ENCODE measurements around the gene C22orf23. TPM values are rescaled to one million over a fixed set of nuclear protein-coding genes. Genes with fewer than 3 reads are reported as not detected.

Gene C22orf23
- total RNA-seq, 1 donor = 0.72 TPM

DNA sequence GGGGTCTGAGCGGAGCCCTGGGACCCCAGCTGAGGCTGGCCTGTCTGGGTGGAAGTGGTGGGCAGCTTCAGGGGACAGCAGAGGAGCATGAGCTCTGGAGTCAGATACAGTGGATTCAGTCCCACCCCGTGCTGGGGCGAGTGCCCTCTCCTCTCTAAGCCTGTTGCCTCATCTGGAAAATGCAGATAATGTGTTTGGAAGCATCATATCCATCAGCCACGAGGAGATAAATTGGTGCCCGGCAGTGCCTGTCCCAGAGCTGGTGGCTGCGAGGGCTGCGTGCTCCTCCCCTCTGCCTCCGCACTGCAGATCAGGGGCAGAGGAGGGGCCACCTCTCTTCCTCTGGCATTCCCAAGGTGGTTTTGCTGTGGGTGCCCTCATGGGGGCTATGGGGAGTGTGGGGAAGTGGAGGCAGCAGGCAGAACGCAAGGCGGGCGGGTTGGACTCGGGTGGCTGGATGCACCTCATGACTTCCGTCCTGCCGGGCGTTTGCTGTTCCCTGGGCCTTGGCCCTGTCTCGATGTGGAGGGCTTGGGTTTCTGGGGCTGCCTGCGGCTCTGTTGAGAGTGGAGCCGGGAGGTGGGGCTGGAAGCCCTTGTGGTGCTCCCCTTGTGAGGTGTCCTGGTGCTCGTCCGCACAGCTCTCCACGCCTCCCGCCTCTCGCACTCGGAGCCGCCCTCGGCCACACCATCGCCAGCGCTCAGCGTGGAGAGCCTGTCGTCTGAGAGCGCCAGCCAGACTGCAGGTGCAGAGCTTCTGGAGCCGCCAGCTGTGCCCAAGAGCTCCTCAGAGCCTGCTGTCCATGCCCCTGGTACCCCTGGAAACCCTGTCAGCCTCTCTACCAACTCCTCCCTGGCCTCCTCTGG lies 26.4 kb downstream of the C22orf23 start:
- Histone ChIP-seq H3K79me2 (ENCODE audit: insufficient read depth, low read length) (peaks cover 11% of the 10 kb centered on the region), H4K20me1 (ENCODE audit: insufficient read depth, low read length) (peaks cover 22% of the 10 kb centered on the region), H3K27ac (ENCODE audit: low read depth, low read length) (no peak overlapping the region), H3K4me3 (ENCODE audit: insufficient read depth, low read length) (no peak overlapping the region), H3K36me3 (ENCODE audit: insufficient read depth, low read length) (peaks cover 50% of the 10 kb centered on the region), H3K9me3 (ENCODE audit: low read depth, low read length) (no peaks in the 10 kb centered on the region), H3K4me2 (ENCODE audit: insufficient read depth, low read length) (no peak overlapping the region), H3K4me1 (ENCODE audit: insufficient read depth, low read length) (no peaks in the 10 kb centered on the region), H2AFZ (ENCODE audit: low read length) (no peak overlapping the region), H3K27me3 (ENCODE audit: insufficient read depth, low read length) (no peaks in the 10 kb centered on the region)
- TF ChIP-seq, protein P1, sequence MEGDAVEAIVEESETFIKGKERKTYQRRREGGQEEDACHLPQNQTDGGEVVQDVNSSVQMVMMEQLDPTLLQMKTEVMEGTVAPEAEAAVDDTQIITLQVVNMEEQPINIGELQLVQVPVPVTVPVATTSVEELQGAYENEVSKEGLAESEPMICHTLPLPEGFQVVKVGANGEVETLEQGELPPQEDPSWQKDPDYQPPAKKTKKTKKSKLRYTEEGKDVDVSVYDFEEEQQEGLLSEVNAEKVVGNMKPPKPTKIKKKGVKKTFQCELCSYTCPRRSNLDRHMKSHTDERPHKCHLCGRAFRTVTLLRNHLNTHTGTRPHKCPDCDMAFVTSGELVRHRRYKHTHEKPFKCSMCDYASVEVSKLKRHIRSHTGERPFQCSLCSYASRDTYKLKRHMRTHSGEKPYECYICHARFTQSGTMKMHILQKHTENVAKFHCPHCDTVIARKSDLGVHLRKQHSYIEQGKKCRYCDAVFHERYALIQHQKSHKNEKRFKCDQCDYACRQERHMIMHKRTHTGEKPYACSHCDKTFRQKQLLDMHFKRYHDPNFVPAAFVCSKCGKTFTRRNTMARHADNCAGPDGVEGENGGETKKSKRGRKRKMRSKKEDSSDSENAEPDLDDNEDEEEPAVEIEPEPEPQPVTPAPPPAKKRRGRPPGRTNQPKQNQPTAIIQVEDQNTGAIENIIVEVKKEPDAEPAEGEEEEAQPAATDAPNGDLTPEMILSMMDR (IDR thresholded peaks at IDR 0.05; ENCODE audit: extremely low read depth, low read depth, low read length) = no peak
- DNase-seq (ENCODE audit: insufficient read length, low spot score, missing footprints) = peak; percentile 47

- peak; percentile 59 for DNase-seq (ENCODE audit: insufficient read length, low spot score, missing footprints)
- Histone ChIP-seq H3K79me2 (ENCODE audit: insufficient read depth, low read length) (peaks cover 11% of the 10 kb centered on the region), H3K36me3 (ENCODE audit: insufficient read depth, low read length) (peaks cover 48% of the 10 kb centered on the region), H3K4me3 (ENCODE audit: insufficient read depth, low read length) (no peak overlapping the region), H3K4me2 (ENCODE audit: insufficient read depth, low read length) (no peak overlapping the region), H4K20me1 (ENCODE audit: insufficient read depth, low read length) (peaks cover 15% of the 10 kb centered on the region), H3K9me3 (ENCODE audit: low read depth, low read length) (no peaks in the 10 kb centered on the region), H3K27ac (ENCODE audit: low read depth, low read length) (no peak overlapping the region), H3K27me3 (ENCODE audit: insufficient read depth, low read length) (no peaks in the 10 kb centered on the region), H3K4me1 (ENCODE audit: insufficient read depth, low read length) (no peaks in the 10 kb centered on the region), H2AFZ (ENCODE audit: low read length) (no peak overlapping the region)
- TF ChIP-seq, protein P1 (IDR thresholded peaks at IDR 0.05; ENCODE audit: extremely low read depth, low read depth, low read length) = no peak
Measured at GRCh38 chr22:37926358-37926757, 27.0 kb downstream of the C22orf23 start.

DNA sequence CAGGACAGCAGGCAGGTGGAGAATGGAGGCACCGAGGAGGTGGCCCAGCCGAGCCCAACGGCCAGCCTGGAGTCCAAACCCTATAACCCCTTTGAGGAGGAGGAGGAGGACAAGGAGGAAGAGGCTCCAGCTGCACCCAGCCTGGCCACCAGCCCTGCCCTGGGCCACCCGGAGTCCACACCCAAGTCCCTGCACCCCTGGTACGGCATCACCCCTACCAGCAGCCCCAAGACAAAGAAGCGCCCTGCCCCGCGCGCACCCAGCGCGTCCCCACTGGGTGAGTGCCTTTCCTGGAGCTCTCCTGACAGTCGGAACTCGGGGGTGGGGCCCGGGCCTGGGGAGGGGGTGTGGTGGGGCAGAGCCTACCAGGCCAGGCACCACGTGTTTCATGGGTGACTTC lies 27.6 kb downstream of the C22orf23 start:
- peaks cover 11% of the 10 kb centered on the region for H3K79me2 ChIP-seq (ENCODE audit: insufficient read depth, low read length)
- DNase-seq (ENCODE audit: insufficient read length, low spot score, missing footprints) = peak; percentile 52
- no peaks in the 10 kb centered on the region for H3K27me3 ChIP-seq (ENCODE audit: insufficient read depth, low read length)
- no peak overlapping the region for H2AFZ ChIP-seq (ENCODE audit: low read length)
- no peak overlapping the region for H3K4me2 ChIP-seq (ENCODE audit: insufficient read depth, low read length)
- peaks cover 48% of the 10 kb centered on the region for H3K36me3 ChIP-seq (ENCODE audit: insufficient read depth, low read length)
- no peaks in the 10 kb centered on the region for H3K9me3 ChIP-seq (ENCODE audit: low read depth, low read length)
- no peak overlapping the region for H3K4me3 ChIP-seq (ENCODE audit: insufficient read depth, low read length)
- TF ChIP-seq, protein P1 (IDR thresholded peaks at IDR 0.05; ENCODE audit: extremely low read depth, low read depth, low read length) = no peak
- H4K20me1 ChIP-seq (ENCODE audit: insufficient read depth, low read length) = peaks cover 14% of the 10 kb centered on the region
- no peak overlapping the region for H3K27ac ChIP-seq (ENCODE audit: low read depth, low read length)
- H3K4me1 ChIP-seq (ENCODE audit: insufficient read depth, low read length) = no peaks in the 10 kb centered on the region

DNA sequence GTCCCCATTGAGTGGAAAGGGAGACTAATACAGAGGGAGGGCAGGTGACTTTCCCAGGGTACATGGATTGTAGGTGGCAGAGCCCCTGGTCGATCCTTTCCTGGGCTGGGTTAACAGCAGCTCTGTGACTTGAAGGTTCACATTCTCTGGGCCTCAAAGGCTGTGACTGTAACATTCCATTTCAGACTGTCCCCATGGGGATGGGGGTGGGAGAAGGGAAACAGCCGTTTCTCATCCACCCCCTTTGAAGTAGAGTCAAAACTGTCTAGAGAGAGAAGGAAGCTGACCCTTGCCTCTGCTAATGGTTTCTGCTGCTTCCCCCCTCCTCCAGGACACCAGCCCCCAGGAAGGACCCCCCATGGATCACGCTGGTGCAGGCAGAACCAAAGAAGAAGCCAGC lies 28.1 kb downstream of the C22orf23 start:
- H3K27me3 ChIP-seq (ENCODE audit: insufficient read depth, low read length) = no peaks in the 10 kb centered on the region
- H3K9me3 ChIP-seq (ENCODE audit: low read depth, low read length) = no peaks in the 10 kb centered on the region
- no peak overlapping the region for H3K4me2 ChIP-seq (ENCODE audit: insufficient read depth, low read length)
- H3K27ac ChIP-seq (ENCODE audit: low read depth, low read length) = no peak overlapping the region
- peak; percentile 76 for DNase-seq (ENCODE audit: insufficient read length, low spot score, missing footprints)
- peaks cover 48% of the 10 kb centered on the region for H3K36me3 ChIP-seq (ENCODE audit: insufficient read depth, low read length)
- TF ChIP-seq, protein P1 (IDR thresholded peaks at IDR 0.05; ENCODE audit: extremely low read depth, low read depth, low read length) = no peak
- H3K79me2 ChIP-seq (ENCODE audit: insufficient read depth, low read length) = peaks cover 11% of the 10 kb centered on the region
- no peak overlapping the region for H2AFZ ChIP-seq (ENCODE audit: low read length)
- H3K4me3 ChIP-seq (ENCODE audit: insufficient read depth, low read length) = no peak overlapping the region
- H4K20me1 ChIP-seq (ENCODE audit: insufficient read depth, low read length) = peaks cover 11% of the 10 kb centered on the region
- no peaks in the 10 kb centered on the region for H3K4me1 ChIP-seq (ENCODE audit: insufficient read depth, low read length)

All from osteoblast (primary cell).